ENCODE results near the gene APPL1.

Gene APPL1

DNA sequence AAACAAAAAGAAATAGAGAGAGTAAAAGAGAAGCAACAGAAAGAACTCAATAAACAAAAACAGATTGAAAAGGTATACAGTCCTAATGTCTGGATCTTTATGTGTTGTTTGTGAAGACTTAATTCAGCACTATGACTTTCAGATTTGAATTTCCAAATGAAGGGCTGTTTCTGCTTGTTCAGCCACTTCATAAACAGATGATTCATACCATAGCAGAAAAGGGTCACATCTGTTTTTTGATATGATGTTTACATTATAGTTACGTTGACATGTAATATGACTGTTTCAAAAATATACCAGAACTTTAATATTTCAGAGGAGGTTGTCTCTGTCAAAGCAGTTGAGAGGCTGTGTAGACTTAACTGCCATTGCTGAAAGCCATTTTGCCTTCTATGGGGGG, 40.9 kb downstream of the APPL1 start:
- no peak overlapping the region for H3K4me3 ChIP-seq (ENCODE audit: low read length)
- TF ChIP-seq, protein P1, sequence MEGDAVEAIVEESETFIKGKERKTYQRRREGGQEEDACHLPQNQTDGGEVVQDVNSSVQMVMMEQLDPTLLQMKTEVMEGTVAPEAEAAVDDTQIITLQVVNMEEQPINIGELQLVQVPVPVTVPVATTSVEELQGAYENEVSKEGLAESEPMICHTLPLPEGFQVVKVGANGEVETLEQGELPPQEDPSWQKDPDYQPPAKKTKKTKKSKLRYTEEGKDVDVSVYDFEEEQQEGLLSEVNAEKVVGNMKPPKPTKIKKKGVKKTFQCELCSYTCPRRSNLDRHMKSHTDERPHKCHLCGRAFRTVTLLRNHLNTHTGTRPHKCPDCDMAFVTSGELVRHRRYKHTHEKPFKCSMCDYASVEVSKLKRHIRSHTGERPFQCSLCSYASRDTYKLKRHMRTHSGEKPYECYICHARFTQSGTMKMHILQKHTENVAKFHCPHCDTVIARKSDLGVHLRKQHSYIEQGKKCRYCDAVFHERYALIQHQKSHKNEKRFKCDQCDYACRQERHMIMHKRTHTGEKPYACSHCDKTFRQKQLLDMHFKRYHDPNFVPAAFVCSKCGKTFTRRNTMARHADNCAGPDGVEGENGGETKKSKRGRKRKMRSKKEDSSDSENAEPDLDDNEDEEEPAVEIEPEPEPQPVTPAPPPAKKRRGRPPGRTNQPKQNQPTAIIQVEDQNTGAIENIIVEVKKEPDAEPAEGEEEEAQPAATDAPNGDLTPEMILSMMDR (conservative IDR thresholded peaks at IDR 0.05; ENCODE audit: low read depth, low read length) = no peak
- no peak for DNase-seq (ENCODE audit: low read depth)

DNA sequence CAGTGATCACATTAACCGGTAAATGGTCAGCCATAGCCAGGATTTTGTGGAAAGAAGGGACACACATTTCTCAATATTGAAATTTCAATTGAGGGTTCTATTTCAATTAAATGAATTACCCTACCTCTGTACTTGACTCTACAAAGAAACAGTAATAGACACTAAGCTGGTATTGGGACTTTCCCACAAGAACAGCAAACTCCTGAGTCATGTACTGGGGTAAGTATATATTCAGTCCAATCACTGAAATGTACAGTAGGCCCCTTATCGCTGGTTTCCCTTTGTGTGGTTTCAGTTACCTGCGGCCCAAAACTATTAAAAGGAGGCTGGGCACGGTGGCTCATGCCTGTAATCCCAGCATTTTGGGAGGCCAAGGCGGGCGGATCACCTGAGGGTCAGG, 47.3 kb downstream of the APPL1 start:
- TF ChIP-seq, protein P1 (conservative IDR thresholded peaks at IDR 0.05; ENCODE audit: low read depth, low read length) = no peak
- no peak for DNase-seq (ENCODE audit: low read depth)
- no peak overlapping the region for H3K4me3 ChIP-seq (ENCODE audit: low read length)

GRCh38 chr3:57275393-57275792, 47.9 kb downstream of the APPL1 start:
- no peak for DNase-seq (ENCODE audit: low read depth)
- H3K4me3 ChIP-seq (ENCODE audit: low read length) = no peak overlapping the region
- TF ChIP-seq, protein P1 (conservative IDR thresholded peaks at IDR 0.05; ENCODE audit: low read depth, low read length) = no peak

DNA sequence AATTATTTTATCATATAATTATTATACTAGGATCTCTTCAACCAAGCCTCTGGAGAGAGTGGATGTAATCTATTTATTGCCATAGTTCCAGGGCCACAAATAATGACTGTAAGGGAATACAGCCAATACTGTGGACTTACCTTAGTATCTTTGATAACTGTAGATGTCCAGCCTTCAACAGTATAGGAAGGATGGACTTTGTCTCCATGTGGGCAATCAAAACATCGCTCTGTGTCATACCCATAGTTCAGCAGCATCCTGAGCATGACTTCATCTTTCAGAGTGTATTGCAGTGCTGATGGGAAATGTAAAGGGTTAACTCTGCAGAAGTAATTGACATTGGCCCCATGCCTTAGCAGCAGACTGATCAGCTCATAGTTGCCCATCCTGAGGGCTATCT, 50.7 kb downstream of the APPL1 start:
- TF ChIP-seq, protein P1 (conservative IDR thresholded peaks at IDR 0.05; ENCODE audit: low read depth, low read length) = no peak
- no peak for DNase-seq (ENCODE audit: low read depth)
- no peak overlapping the region for H3K4me3 ChIP-seq (ENCODE audit: low read length)

DNA sequence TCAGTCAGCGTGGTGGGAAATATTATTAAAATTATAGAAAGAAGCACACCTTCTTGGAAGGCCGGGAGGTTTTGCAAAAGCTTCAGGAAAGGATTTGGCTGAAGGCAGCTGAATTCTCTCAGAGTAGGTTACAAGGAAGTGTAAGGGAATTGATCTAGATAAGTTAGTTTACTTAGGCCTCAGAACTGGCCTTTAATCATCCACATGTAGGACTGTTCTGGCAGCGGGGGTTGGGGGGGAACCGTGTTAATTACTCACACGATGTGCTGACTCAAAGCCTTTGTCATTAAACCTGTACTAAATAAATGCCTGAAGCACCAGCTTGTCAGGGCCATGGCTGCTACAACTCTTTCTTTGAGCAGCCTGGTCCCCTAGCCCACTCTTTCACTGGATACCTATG, 52.2 kb downstream of the APPL1 start:
- TF ChIP-seq, protein P1 (conservative IDR thresholded peaks at IDR 0.05; ENCODE audit: low read depth, low read length) = no peak
- H3K4me3 ChIP-seq (ENCODE audit: low read length) = no peak overlapping the region
- DNase-seq (ENCODE audit: low read depth) = no peak

DNA sequence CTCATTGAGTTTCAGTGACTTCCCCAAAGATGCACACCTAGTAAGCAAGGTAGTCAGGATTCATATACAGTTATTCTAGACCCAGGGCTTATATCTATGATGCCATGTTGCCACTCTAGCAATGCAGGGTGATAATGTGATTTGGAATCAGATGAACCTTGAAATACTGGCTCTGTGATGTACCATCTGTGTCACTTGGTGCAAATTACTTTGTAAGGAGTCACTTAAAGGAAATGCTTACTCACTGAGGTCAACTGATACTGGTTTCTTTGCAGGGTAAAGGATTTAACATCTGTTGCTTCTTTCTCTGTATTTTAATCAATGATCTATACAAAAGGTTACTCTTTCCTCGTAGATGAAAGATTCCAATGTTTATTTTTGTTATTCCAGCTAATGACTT, 54.2 kb downstream of the APPL1 start:
- DNase-seq (ENCODE audit: low read depth) = no peak
- H3K4me3 ChIP-seq (ENCODE audit: low read length) = no peak overlapping the region
- TF ChIP-seq, protein P1 (conservative IDR thresholded peaks at IDR 0.05; ENCODE audit: low read depth, low read length) = no peak

GRCh38 chr3:57283334-57283733, 55.8 kb downstream of the APPL1 start:
- TF ChIP-seq, protein P1 (conservative IDR thresholded peaks at IDR 0.05; ENCODE audit: low read depth, low read length) = no peak
- no peak overlapping the region for H3K4me3 ChIP-seq (ENCODE audit: low read length)
- no peak for DNase-seq (ENCODE audit: low read depth)

Data from retinal pigment epithelial cell (primary cell).